Measurements from ENCODE around the gene CCDC157.

The CCDC157 gene

DNA sequence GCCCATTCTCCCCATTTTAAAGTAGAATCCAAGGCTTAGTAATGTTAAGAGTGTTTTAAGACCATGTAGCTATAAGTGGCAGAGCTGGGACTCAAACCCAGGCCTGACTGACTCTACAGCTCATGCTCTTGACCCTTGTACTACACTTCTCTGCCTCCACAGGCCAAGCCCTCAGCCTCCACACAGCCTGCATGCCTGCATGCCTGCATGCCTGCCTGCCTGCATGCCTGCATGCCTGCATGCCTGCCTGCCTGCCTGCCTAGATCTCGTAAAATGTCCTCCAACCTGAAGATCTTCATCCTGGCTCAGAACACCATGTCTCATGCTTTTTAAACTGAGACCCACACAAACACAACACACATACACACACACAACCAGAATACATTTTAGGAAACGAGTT lies 48.7 kb upstream of the CCDC157 start:
- Histone ChIP-seq H3K4me3 (ENCODE audit: low read depth, low read length) (no peak overlapping the region), H3K4me1 (ENCODE audit: control insufficient read depth, insufficient read depth, low read length) (no peaks in the 10 kb centered on the region), H3K27ac (ENCODE audit: extremely low read depth, low read depth, low read length) (no peak overlapping the region), H3K36me3 (ENCODE audit: control insufficient read depth in 2 of 2, insufficient read depth in 1 of 2, low read length in 2 of 2) (peaks cover 0 to 17% of the 10 kb centered on the region in 2 experiments; a peak in 1 of 3 replicates), H3K9me3 (ENCODE audit: control insufficient read depth, insufficient read depth, low read depth, low read length) (no peaks in the 10 kb centered on the region)
- ChIA-PET POLR2A (interaction anchor here (0.8 to 1.7 kb wide), 2 partner anchors 19 to 49 kb away, joined by 3 to 6 read pairs; partner anchors contain the start of genes CCDC157, SF3A1 and TBC1D10A), CTCF (interaction anchor here (0.7 to 2.1 kb wide), 3 partner anchors 19 to 692 kb away, joined by 3 to 7 read pairs (median 3); partner anchors contain the start of gene CASTOR1)
- TF ChIP-seq KLF7 (tag by site-specific recombination; IDR thresholded peaks at IDR 0.05; ENCODE audit: borderline replicate concordance) (no peak), SP7 (tag by site-specific recombination; IDR thresholded peaks at IDR 0.05) (no peak), ZSCAN30 (tag by site-specific recombination; IDR thresholded peaks at IDR 0.05) (peak; percentile 43; the same call in 1 of the 2 replicates), ZNF335 (tag by site-specific recombination; conservative IDR thresholded peaks at IDR 0.05) (peak; percentile 62)
- TF ChIP-seq, protein P1, sequence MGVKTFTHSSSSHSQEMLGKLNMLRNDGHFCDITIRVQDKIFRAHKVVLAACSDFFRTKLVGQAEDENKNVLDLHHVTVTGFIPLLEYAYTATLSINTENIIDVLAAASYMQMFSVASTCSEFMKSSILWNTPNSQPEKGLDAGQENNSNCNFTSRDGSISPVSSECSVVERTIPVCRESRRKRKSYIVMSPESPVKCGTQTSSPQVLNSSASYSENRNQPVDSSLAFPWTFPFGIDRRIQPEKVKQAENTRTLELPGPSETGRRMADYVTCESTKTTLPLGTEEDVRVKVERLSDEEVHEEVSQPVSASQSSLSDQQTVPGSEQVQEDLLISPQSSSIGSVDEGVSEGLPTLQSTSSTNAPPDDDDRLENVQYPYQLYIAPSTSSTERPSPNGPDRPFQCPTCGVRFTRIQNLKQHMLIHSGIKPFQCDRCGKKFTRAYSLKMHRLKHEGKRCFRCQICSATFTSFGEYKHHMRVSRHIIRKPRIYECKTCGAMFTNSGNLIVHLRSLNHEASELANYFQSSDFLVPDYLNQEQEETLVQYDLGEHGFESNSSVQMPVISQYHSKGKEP (tag by site-specific recombination; IDR thresholded peaks at IDR 0.05), result peak; percentile 97

GRCh38 chr22:30308518-30309230 lies 48.1 kb upstream of the CCDC157 start:
- Histone ChIP-seq H3K4me1 (ENCODE audit: control insufficient read depth, insufficient read depth, low read length) (no peaks in the 10 kb centered on the region), H3K27ac (ENCODE audit: extremely low read depth, low read depth, low read length) (no peak overlapping the region), H3K9me3 (ENCODE audit: control insufficient read depth, insufficient read depth, low read depth, low read length) (no peaks in the 10 kb centered on the region), H3K4me3 (ENCODE audit: low read depth, low read length) (no peak overlapping the region), H3K36me3 (ENCODE audit: control insufficient read depth in 2 of 2, insufficient read depth in 1 of 2, low read length in 2 of 2) (peaks cover 0 to 11% of the 10 kb centered on the region in 2 experiments; a peak in 1 of 3 replicates)
- CTCF ChIA-PET, result interaction anchor here (1.5 to 2.1 kb wide), 2 partner anchors 20 to 21 kb away, joined by 3 to 7 read pairs; partner anchors contain the start of gene CASTOR1
- POLR2A ChIA-PET, result interaction anchor here (0.8 to 1.7 kb wide), 2 partner anchors 18 to 48 kb away, joined by 3 to 6 read pairs; partner anchors contain the start of genes CCDC157, SF3A1 and TBC1D10A
- TF ChIP-seq SCRT2 (tag by site-specific recombination; IDR thresholded peaks at IDR 0.05), result peak; percentile 79; the same call in 1 of the 2 replicates
- TF ChIP-seq, protein P2, sequence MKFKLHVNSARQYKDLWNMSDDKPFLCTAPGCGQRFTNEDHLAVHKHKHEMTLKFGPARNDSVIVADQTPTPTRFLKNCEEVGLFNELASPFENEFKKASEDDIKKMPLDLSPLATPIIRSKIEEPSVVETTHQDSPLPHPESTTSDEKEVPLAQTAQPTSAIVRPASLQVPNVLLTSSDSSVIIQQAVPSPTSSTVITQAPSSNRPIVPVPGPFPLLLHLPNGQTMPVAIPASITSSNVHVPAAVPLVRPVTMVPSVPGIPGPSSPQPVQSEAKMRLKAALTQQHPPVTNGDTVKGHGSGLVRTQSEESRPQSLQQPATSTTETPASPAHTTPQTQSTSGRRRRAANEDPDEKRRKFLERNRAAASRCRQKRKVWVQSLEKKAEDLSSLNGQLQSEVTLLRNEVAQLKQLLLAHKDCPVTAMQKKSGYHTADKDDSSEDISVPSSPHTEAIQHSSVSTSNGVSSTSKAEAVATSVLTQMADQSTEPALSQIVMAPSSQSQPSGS (tag by site-specific recombination; IDR thresholded peaks at IDR 0.05; ENCODE audit: low read depth), result peak; percentile 72
- TF ChIP-seq KLF10 (tag by site-specific recombination; IDR thresholded peaks at IDR 0.05), result 0 out of 2 replicates have a peak, but pooled peaks have one; percentile 22
- TF ChIP-seq KLF17 (tag by site-specific recombination; IDR thresholded peaks at IDR 0.05), result no peak
- peak; percentile 62; the same call in 1 of the 2 replicates for TF ChIP-seq PRDM1 (tag by site-specific recombination; IDR thresholded peaks at IDR 0.05)
- TF ChIP-seq ZNF335 (tag by site-specific recombination; conservative IDR thresholded peaks at IDR 0.05), result peak; percentile 41
- TF ChIP-seq ZNF629 (tag by site-specific recombination; IDR thresholded peaks at IDR 0.05), result peak; percentile 75
- no peak for TF ChIP-seq ZBTB21 (tag by site-specific recombination; IDR thresholded peaks at IDR 0.05)

DNA sequence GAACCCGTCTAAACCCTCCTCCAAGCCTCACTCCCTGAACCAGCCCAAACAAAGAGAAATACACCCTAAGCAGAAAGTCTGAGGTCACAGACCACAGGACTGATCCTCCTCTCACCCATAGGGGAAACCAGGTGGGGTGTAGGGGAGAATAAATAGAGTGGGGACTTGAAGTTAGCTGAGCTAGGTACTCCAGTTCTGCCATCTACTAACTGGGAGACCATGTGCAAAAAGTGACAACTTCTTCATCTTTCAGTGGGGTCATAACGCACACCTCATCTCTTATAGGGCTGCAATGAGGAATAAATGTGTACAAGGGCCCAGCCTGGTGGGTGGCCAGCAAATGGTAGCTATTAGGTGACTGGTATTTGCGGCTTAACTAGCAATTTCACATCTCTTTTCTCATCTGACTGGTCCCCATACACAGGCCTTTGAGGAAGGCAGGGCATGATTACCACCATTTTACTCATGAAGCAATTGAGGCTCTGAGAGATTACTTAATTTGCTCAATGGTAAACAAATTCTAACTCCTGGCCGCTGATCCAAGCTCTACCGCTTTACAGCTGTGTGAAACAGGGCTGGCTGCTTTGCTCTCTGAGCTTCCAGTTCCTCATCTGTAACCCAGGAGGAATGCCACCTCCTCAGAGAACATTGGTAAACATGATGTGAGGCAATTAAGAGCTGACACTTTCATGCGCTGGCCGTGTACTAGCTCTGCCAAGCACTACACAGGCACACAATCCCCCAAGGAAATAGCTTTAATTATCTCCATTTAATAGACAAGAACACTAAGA lies 46.7 kb upstream of the CCDC157 start:
- ChIA-PET CTCF (interaction anchor here (0.8 to 2.2 kb wide), 4 partner anchors 12 to 77 kb away, joined by 3 to 7 read pairs (median 3); partner anchors contain the start of gene RNF215), POLR2A (interaction anchor here (1.5 to 1.6 kb wide), 2 partner anchors 17 to 20 kb away, joined by 5 to 6 read pairs; partner anchors contain the start of gene TBC1D10A)
- Histone ChIP-seq H3K36me3 (ENCODE audit: control insufficient read depth in 2 of 2, insufficient read depth in 1 of 2, low read length in 2 of 2) (no peaks in the 10 kb centered on the region), H3K9me3 (ENCODE audit: control insufficient read depth, insufficient read depth, low read depth, low read length) (no peaks in the 10 kb centered on the region), H3K4me1 (ENCODE audit: control insufficient read depth, insufficient read depth, low read length) (no peaks in the 10 kb centered on the region), H3K27ac (ENCODE audit: extremely low read depth, low read depth, low read length) (no peak overlapping the region), H3K4me3 (ENCODE audit: low read depth, low read length) (no peak overlapping the region)
- TF ChIP-seq, protein P3, sequence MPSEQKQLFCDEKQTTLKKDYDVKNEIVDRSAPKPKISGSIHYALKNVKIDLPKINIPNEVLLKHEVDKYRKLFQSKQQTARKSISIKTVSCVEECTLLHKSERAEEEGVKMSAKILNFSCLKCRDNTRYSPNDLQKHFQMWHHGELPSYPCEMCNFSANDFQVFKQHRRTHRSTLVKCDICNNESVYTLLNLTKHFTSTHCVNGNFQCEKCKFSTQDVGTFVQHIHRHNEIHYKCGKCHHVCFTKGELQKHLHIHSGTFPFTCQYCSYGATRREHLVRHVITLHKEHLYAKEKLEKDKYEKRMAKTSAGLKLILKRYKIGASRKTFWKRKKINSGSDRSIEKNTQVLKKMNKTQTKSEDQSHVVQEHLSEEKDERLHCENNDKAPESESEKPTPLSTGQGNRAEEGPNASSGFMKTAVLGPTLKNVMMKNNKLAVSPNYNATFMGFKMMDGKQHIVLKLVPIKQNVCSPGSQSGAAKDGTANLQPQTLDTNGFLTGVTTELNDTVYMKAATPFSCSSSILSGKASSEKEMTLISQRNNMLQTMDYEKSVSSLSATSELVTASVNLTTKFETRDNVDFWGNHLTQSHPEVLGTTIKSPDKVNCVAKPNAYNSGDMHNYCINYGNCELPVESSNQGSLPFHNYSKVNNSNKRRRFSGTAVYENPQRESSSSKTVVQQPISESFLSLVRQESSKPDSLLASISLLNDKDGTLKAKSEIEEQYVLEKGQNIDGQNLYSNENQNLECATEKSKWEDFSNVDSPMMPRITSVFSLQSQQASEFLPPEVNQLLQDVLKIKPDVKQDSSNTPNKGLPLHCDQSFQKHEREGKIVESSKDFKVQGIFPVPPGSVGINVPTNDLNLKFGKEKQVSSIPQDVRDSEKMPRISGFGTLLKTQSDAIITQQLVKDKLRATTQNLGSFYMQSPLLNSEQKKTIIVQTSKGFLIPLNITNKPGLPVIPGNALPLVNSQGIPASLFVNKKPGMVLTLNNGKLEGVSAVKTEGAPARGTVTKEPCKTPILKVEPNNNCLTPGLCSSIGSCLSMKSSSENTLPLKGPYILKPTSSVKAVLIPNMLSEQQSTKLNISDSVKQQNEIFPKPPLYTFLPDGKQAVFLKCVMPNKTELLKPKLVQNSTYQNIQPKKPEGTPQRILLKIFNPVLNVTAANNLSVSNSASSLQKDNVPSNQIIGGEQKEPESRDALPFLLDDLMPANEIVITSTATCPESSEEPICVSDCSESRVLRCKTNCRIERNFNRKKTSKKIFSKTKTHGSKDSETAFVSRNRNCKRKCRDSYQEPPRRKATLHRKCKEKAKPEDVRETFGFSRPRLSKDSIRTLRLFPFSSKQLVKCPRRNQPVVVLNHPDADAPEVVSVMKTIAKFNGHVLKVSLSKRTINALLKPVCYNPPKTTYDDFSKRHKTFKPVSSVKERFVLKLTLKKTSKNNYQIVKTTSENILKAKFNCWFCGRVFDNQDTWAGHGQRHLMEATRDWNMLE (tag by site-specific recombination; conservative IDR thresholded peaks at IDR 0.05; ENCODE audit: low read depth), result no peak
- TF ChIP-seq ZNF362 (tag by site-specific recombination; IDR thresholded peaks at IDR 0.05), result no peak
- TF ChIP-seq ZNF792 (tag by site-specific recombination; IDR thresholded peaks at IDR 0.05), result no peak
- no peak for TF ChIP-seq ZNF112 (tag by site-specific recombination; IDR thresholded peaks at IDR 0.05)
- TF ChIP-seq ZNF133 (tag by site-specific recombination; IDR thresholded peaks at IDR 0.05), result no peak
